ENCODE data around the gene GSTO2. TPM values are rescaled to one million over a fixed set of nuclear protein-coding genes. Genes with fewer than 3 reads are reported as not detected.
"Not testable (repeated sequence)": the region's sequence is repeated elsewhere in the genome, so short reads cannot be mapped to it uniquely, and the experiment has no call there.

GSTO2 gene
- total and polyA plus RNA-seq, 2 of the 4 experiments (the other 2 are of a cell fraction) = 1.4 to 2.3 TPM

GRCh38 chr10:104248931-104249330 lies 20.1 kb upstream of the GSTO2 start:
- H4K5ac ChIP-seq (ENCODE audit: low read depth, low read length); H3K23ac ChIP-seq (ENCODE audit: low read depth, low read length); H3K9me3 ChIP-seq (ENCODE audit: control insufficient read depth, insufficient read depth, low read length); H2BK5ac ChIP-seq (ENCODE audit: low read depth, low read length, poor library complexity, severe bottlenecking); dilution Hi-C loops (cut with HindIII; ENCODE audit: low sequenced_read_pairs, unreplicated experiment); H3K9ac ChIP-seq (ENCODE audit: low read depth, low read length); H3K4me2 ChIP-seq (ENCODE audit: low read depth, low read length); H3K14ac ChIP-seq (replicated peaks; ENCODE audit: low read depth, low read length); H3K4ac ChIP-seq (ENCODE audit: low read depth, low read length); ATAC-seq (ENCODE audit: low read depth); H3K79me1 ChIP-seq (ENCODE audit: low read depth in 1 of 2, low read length in 2 of 2); H2AFZ ChIP-seq (replicated peaks; ENCODE audit: low read length, poor library complexity); H3K56ac ChIP-seq (ENCODE audit: extremely low read depth, insufficient read depth, low read length); POLR2A ChIA-PET (ENCODE audit: unreplicated experiment); H3K27ac ChIP-seq (ENCODE audit: insufficient read depth, low read length); intact Hi-C loops (cut with micrococcal nuclease); CTCF ChIA-PET; DNase-seq; H4K8ac ChIP-seq (ENCODE audit: low read depth in 2 of 2, low read length in 2 of 2); H3K9me1 ChIP-seq (ENCODE audit: insufficient read depth, low read length); H3K18ac ChIP-seq (ENCODE audit: low read depth, low read length); H3K4me3 ChIP-seq (ENCODE audit: insufficient read depth, low read depth, low read length); H2BK120ac ChIP-seq (ENCODE audit: low read depth, low read length); in situ Hi-C loops (cut with MboI; ENCODE audit: low sequenced_read_pairs); H2BK20ac ChIP-seq (ENCODE audit: low read depth, low read length); BruUV-seq (replicated peaks); H3K4me1 ChIP-seq (ENCODE audit: control insufficient read depth, insufficient read depth, low read length); H4K91ac ChIP-seq (ENCODE audit: insufficient read depth, low read depth, low read length); H2AK9ac ChIP-seq (replicated peaks; ENCODE audit: low read depth, low read length, poor library complexity); H2AK5ac ChIP-seq (ENCODE audit: low read depth, low read length); H3K27me3 ChIP-seq (ENCODE audit: control insufficient read depth, insufficient read depth, low read length); H2BK15ac ChIP-seq (ENCODE audit: low read depth, low read length); H3K36me3 ChIP-seq (ENCODE audit: control insufficient read depth, insufficient read depth, low read length); H4K20me1 ChIP-seq (ENCODE audit: insufficient read depth, low read length): not testable (repeated sequence)
- WGBS, 2 experiments (ENCODE audit: extremely low coverage in 2 of 2, insufficient read length in 1 of 2) = 97% methylated on average over 6 of the region's 11 CpGs; no CpG with 5 or more reads in 1 of the 2 experiments

Data from IMR-90 (cell line).